ENCODE results near the gene CARF.
"Not testable (repeated sequence)": the region's sequence is repeated elsewhere in the genome, so short reads cannot be mapped to it uniquely, and the experiment has no call there.

- TF ChIP-seq CTCF (conservative IDR thresholded peaks at IDR 0.05); EZH2 (IDR thresholded peaks at IDR 0.05; ENCODE audit: low read depth): not testable (repeated sequence)
Measured at GRCh38 chr2:202949333-202949732, 37.3 kb downstream of the CARF start.

Data from PC-9 (cell line).